Esophagus muscularis mucosa (tissue), 4 donors: ENCODE data around the gene LCOR.

Source experiments
- EP300 ChIP-seq: sonication (generic); formaldehyde crosslinking; IDR thresholded peaks from one replicate; pipeline ENCODE4 v1.6.1; 2017; ENCODE audit warnings: antibody characterized with exemption
- POLR2A ChIP-seq: fragments of 450-650 bp; IDR thresholded peaks from one replicate; pipeline ENCODE4 v1.6.1; 2017; ENCODE audit warnings: antibody characterized with exemption, moderate library complexity, mild to moderate bottlenecking, low read depth
- POLR2AphosphoS5 ChIP-seq, 2 donors: sonication (generic); formaldehyde crosslinking; IDR thresholded peaks; one replicate each; pipeline ENCODE4 v1.6.1; 2017; ENCODE audit warnings: antibody characterized with exemption in 2 of 2
- TF ChIP-seq, protein P1 (sequence below), 3 experiments: fragments of 200-600 bp in 2 of 3; fragments of 450-650 bp in 1 of 3; sonication (generic) in 2 of 3; IDR thresholded peaks; one replicate each; pipeline ENCODE4 v1.5.1; 2017 to 2019; ENCODE audit warnings: antibody characterized with exemption in 3 of 3, mild to moderate bottlenecking in 2 of 3, moderate library complexity in 1 of 3

DNA sequence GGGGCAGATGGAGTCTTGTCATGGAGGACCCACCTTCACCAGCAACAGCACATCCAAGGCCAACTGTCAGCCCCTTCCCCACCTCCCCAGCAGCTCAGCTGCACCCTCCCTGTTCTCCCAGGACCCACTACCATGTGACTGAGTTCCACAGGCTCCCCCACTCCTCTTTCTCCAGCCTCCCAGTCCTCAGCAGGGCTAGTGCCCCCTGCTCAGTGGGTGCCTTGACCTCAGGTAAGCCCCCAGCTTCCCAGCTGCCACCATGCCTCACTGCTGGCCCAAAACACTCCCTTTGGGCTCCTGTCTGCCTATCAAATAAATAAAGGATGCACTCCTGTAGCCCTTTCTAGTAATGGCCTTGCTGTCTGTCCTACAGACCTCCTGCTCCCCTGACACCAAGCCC lies 179.3 kb downstream of the LCOR start:
- no peak for TF ChIP-seq EP300
- TF ChIP-seq, protein P1, sequence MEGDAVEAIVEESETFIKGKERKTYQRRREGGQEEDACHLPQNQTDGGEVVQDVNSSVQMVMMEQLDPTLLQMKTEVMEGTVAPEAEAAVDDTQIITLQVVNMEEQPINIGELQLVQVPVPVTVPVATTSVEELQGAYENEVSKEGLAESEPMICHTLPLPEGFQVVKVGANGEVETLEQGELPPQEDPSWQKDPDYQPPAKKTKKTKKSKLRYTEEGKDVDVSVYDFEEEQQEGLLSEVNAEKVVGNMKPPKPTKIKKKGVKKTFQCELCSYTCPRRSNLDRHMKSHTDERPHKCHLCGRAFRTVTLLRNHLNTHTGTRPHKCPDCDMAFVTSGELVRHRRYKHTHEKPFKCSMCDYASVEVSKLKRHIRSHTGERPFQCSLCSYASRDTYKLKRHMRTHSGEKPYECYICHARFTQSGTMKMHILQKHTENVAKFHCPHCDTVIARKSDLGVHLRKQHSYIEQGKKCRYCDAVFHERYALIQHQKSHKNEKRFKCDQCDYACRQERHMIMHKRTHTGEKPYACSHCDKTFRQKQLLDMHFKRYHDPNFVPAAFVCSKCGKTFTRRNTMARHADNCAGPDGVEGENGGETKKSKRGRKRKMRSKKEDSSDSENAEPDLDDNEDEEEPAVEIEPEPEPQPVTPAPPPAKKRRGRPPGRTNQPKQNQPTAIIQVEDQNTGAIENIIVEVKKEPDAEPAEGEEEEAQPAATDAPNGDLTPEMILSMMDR (IDR thresholded peaks at IDR 0.05) = no peak
- no peak for TF ChIP-seq POLR2A
- TF ChIP-seq POLR2AphosphoS5 (IDR thresholded peaks at IDR 0.05) = no peak
